NCI-H460 (cell line): ENCODE measurements around the gene GALNT18. TPM values are rescaled to one million over a fixed set of nuclear protein-coding genes. Genes with fewer than 3 reads are reported as not detected.

Source experiments
- DNase-seq: peaks from one replicate; pipeline ENCODE4 v3.0.0-alpha.2; 2016; ENCODE audit warnings: low read depth; ENCODE audit errors: extremely low read depth
- total RNA-seq: library from RNA; depleted of rRNA; stranded (reverse); fragments of >200 nt; shearing (Covaris generic); gene quantifications from 2 replicates; pipeline ENCODE4 v1.2.3, GENCODE V29; 2014

GALNT18 gene
- total RNA-seq, 1 experiment from 2014 or later: 4.6 TPM

DNA sequence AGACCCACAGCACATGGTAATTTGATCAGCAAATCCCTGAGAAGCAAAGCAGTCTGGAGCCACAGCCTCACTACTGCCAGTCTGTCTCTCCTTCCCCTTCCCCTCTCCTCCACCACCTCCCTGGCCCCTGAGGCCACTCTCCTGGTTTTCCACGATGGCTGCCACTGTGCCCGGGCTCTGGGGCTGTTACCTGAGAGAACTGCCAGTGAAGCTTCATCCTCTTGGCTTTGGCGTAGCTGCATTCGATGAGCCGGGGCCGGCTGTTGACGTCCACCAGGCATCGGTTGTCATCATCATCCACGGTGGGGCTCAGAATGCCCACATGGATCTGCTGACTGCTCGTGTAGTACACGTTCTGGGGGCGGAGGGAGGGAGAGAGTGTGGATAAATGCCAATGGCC lies 329.0 kb downstream of the GALNT18 start:
- DNase-seq: no peak

DNA sequence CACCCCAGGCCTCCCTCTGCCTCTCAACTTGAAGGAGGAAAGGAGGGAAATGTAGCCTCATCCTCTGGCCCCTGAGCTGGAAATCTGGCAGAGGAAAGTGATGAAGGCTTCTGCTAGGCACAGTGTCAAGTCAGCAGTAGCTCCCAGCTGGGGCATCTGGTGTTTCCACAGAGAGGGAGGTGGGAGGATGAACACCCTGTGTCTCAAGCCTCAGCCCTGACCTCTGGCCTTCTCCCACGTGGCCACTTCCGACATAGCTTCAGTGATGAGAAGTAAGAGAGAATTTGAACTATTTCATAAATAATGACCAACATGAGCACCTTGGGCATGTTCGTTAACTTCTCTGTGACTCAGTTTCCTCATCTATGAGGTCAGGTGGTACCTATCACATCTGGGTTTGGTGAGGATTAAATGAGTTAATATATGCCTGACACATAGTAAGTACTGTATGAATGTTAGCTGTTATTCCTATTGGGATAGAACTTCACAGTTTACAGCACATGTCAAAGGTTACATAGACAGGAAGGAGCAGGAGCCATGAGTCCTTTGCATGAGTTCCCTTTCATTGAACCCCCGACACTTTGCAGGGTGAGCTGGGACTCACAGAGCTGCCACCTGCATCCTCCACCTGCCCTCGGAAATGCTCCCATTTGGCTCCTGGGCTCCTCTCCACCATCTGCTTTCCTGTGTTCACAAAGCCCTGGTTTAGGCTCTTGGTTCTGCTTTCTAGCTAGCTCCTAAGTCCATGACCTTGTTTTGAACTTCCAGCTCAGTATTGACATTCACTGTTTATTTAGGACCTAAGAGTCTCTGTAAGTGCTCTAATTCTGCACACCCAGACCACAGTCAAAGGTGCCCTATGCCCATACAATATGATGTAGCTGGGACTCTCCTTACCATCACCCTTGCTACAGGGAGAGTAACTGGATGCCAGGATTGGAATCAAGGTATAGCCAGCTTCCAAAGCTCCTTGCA lies 330.5 kb downstream of the GALNT18 start:
- no peak for DNase-seq

DNA sequence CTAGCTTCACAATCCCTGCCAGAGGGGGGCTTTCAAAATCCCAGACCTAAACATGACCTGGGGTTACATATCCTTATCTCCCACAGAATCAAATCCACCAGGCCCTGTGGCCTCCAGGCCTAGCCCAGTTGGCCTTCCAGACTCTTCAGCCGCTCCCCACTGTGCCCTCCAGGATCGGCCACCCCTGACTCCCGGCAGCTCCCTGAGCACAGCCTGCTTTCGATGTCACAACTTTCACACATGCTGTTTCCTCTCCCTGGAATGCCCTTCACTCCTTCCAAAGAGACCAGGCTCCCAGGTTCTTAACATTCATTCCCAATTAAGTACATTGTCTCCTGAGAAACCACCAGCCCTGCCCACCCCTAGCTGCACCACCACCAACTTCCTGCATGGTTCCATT lies 331.5 kb downstream of the GALNT18 start:
- no peak for DNase-seq

DNA sequence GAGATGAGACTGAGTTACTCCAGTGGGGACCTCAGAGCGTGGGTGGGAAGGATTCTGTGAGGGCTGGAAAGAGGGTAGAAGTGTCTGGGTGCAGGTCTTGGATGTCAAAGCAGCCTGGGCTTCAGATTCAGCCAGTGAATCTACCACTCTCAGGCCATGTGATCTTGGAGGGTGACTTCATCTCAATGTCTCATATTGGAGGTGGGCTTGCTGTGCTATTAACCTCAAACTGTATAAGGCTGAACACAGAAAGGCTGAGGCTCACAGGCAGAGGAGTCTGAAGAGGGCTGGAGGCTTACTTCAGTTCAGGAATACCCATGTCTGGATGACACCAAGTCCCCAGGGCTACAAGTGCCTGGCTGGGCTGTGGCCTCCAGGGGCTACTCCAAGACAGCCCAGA lies 332.1 kb downstream of the GALNT18 start:
- DNase-seq: no peak

DNA sequence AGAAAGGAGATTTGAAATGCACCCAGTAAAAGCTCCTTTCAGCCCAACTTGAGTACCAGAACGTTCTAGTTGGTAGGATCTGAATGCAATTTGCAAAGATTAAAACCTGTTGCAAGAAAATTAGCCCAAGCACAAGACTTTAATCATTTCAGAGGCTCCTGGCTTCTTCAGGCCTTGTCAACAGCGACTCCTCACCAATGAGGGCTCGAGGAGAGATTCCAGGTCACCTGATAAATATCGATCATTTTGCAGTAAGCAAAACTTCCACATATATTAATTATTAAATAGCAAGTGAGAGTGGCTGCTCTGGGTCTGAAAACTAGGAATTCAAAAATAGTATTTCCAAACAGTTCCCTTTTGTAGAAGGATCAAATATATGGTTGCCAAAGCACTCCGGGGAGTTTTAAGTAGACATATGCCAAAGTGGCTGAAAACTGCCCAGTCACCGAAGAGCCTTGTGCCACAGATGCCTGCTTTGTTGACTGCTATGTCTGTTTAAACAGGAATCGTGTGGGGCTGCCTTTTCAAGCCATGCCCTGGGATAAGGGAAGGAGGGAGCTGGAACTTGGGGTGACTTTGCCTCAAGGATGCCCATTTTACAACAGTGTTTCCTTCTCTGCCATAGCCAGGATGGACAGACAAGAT lies 332.7 kb downstream of the GALNT18 start:
- DNase-seq: no peak

DNA sequence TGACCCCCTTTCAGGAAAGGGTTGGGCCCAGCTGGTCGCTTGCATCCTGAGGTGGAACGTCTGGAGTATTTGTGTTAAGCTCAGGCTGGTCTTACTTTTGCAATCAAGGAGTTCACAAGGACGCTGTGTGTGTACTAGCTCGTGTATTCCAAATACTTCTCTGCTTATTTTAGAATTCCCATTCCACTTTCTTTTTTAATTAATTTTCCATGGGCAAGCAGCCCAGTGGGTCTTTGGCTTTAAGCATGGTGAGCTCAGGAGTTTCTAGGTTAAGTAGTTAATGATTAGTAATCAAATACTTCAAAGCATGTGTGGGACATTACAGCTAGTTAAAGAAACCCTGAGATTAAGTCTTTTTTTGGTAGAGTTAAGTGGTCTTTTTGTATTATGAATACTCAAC lies 337.3 kb downstream of the GALNT18 start:
- DNase-seq: no peak

DNA sequence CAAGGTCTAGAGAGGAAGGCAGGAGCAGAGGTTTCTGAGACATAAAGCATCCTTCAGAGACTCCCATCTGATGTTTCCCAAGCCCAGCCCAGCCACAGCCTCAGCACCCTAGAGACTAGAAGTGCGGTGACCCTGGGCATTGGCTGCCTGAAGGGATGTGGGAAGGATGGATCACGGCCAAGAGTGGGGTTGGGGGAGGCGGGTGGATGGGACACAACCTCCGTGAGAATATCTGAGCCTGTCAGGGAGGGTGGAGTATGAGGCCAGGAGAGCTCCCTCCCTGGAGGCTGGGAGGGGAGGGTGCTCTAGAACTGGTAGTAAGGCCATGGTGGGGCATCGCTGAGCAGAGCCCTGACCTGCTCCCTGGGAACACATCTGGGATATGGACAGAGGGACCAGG lies 340.2 kb downstream of the GALNT18 start:
- DNase-seq: no peak

DNA sequence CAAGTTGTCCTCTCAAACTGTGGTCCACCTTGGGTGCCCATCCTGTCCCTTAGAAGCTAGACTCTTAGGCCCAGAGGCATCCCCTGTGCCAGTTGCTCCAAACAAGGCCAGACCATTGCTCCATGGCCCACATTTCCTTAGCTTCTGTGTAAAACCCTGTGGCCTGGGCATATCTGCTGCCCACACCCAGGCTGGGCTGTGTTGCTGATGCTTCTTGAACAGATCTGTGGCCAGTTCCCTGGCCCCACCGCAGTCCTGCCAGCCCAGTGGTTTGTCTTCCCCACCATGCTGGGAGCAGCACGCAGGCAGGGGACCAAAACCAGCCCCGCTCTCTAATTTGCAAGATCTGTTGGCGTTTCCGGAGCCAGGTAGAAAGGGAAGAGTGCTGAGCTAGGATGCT lies 341.0 kb downstream of the GALNT18 start:
- DNase-seq: no peak

DNA sequence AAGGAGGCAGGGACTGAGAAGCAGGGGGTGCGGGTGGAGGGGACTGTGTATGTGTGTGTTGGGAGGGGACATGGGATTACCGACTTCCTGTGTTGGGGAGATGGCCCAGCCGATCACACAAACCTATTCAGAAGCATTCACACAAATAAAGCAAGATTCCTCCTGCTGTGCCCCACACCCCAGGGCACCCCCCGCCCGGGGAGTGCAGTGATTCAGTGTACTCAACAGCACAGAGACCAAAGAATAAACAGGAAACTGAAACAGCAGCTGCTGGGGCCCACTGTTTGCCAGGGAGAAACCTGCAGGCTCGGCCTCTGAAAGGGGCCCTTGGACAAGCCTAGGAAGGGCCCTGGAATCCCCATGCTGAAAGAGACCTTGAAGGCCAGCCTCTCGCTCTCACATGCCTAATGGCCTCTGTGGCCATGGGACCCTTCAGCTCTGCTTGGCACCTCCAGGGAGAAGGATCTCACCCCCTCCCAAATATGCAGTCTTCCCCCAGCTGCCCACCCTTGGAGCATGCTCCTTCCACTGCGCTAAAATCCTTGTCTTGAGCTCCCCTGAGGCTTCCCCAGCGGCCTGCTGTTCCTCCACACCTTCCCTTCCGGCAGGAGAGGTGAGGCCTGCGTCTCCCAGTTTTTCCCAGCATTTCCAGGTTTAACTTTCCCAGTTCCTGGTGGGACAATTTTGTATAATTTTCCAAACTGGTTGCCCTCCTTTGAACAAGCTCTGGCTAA lies 341.7 kb downstream of the GALNT18 start:
- no peak for DNase-seq

DNA sequence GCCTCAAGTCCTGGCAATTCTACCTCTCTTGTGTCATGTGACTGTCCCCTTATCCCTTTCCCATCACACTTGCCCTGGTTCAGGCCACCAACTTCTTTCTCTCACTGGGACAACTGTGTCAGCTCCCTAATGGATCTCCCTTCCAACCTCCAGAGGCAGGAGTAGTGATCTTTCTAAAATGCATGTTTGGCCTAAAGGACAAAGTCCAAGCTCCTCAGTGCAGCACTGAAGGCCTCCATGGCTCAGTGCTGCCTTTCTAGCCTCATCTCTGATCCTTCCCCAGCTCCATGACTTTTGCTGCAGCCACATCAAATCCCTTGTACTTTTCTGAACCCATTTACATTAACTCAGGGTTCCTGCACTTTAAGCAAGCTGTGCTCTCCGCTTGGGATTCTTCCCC lies 349.6 kb downstream of the GALNT18 start:
- DNase-seq: no peak

DNA sequence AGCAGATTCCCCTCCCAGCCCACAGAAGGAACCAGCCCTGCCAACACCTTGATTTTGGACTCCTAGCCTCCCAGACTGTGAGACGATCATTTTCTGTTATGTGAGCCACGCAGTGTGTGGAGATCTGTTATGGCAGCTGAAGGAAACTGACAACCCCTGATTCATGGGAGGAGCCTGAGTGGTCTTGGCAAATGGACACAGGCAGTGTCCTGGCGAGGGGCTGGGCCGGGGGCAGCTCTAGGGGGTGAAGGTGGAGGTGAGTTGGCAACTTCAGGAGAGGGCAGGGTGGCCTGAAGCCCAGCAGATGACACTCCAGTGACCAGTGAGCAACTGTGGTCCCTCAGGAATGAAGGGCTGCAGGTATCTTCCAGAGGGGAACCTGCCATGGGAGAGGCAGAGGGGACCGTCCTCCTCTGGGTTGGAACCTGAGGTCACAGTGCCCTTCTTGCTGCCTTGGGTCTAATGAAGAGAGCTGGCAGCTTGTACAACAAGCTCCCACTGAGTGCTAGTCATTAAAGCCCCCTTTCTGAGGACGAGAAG lies 351.5 kb downstream of the GALNT18 start:
- no peak for DNase-seq

DNA sequence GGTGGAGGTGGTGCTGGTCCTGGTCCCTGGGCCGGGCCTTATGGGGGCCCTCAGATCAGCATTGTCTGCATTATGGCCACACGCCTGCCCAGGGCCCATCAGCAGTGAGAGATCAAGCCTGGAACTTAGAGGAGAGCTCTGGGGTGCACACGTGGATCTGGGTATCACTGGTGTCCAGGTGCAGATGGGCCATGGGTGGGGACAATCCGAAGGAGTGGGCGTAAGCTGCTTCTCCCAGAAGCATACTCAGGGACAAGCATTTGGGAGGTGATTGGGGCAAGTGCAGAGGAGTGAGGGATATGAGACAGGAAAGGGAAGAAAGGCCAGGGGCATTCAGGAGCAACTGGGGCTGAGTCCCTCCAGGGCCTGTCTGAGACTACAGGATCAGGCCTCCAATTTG lies 353.1 kb downstream of the GALNT18 start:
- no peak for DNase-seq

DNA sequence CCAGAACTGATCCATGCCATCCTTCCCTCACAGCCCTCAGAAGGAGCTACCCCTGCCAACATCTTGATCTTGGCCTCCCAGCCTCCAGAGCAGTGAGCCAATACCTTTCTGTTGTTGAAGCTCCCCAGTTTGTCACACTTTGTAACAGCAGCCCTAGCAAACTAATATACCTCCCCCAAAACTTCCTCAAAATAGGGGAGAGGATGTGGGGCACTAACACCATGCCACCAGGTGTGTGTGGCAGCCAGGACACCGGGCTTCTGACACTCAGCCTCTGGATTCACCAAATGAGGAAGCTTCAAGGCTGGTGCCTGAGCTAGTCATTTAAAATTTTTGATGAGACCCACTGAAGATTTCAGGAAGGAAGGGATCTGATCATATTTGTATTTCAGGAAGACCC lies 353.7 kb downstream of the GALNT18 start:
- DNase-seq: no peak

DNA sequence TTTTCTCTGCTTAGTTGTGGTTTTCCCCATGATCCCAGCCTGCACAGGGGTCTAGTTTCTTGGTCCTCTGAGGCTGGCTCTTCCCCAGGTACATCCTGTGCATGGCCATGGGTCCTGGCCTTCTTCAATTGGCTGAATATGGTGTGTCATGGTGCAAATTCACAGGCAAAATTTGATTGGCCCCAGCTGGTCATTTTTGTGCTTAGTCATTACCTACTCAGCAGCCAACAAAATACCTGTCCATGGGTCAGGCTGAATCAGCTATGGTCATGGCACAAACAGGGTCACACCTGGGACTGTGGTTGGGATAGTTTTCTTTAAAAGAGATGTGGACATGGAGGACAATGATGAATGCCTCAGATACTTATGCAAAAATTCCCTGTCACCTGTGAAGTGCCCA lies 354.5 kb downstream of the GALNT18 start:
- no peak for DNase-seq

DNA sequence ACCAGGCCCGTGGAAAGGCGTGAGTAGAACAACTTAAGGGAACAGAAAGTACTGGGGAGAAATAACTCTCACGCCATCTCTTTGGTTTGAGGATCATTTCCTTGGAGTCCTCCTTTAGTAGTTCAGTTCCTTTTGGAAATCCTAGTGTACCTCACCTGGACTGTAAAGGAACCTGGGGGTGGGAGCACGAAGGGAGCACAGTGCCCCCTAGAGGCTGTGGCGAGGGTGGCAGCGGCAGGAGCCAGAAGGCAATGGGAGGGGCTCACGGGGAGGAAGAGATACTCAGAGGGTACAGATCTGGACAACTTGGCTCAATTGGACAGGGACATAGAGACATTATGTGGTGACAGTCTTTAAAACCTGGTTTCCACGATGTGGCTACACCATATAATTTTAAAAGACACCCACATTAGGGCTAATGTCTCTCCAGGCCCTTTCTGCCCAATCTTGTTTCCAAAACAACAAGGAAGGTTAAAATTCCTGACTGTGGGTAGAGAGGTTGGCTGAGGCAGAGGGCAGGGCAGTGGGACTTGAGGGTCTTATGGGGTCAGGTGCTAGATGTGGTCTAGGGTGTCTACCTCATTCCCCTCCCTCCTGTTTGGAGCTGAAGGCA lies 355.7 kb downstream of the GALNT18 start:
- DNase-seq: peak; percentile 15

DNA sequence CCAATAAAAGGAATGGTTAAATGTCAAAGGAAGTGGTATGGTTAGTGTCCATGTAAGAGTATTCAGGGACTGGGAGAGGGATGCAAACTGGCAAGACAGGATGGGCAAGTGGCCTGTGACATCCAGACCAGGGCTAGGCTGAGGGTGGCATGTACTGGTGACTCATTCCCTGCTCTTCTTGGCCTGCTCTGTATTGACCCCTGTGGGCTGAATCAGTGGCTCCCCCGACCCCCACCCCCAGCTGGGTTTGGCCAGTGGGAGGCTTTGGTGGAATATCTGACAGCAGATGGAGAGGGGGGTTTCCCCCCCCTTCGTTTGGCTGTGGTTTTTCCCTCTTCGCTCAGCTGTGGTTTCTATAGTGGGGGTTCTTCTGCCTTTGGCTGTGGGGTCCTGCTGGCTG lies 356.5 kb downstream of the GALNT18 start:
- no peak for DNase-seq

DNA sequence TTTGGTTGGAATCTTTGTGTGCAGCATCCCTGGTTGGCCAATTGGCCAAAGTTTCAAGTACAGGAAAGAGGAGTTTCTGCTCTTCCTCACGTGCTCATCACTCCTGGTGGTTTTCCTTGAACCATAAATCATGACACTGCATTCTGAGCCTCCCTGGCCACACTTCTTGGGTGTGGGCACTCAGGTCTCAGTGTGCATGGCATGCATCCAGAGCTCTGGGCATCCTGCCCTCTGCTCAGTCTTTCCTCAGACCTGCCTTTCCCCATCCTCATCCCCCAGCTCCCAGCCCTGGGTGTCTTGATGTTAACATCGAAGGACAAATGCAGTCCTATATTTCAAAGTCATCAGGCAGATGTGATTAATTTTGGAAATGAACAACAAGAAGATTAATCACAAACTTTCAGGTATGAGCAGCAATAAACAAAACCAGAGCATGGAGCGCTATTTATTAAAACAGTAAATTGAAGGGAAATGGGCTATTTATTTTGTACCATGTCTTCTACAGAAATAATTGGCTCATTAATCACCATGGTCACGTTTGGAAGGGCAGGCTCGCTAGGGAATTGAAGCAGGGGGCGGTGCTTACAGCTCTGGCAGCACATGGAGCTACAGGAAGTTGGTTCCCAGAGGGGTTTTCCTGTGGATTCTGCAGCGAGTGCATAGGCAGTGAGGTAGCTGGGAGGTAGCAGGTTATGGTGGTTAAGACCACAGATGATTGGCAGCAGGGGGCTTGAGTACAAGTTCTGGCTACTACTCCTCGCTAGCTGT lies 358.4 kb downstream of the GALNT18 start:
- DNase-seq: no peak

DNA sequence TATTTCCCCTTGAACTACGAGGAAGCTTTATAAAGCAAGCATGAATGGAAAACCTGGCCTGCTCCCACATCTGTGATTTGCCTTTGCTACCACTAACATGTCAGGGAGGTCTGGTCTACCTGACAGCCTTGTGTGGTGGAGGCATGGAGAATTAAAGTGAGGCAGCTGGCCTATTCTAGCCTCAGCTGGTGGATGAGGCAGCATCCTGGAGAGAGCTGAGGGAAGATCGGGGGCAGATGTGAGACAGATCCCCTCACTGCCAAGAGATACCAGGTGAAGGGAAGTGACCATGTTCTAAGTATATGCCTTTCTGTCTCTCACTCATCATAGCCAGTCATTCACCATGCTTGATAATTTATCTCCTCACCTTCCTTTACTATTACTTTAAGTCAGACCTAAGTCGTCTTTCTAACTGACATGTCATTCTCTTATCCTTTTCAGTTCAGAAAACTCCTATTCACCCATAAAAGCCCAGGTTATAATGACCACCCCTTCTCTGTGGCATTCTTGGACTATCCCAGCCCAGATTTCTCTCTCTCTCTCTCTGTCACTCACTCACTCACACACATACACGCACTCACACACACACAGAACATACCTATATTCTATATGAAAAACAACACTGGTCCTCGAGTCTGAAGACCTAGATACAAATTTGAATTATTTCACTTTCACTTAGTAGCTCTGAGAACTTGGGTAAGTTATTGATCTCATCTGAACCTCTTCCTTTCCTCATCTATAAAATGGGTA lies 359.5 kb downstream of the GALNT18 start:
- no peak for DNase-seq

DNA sequence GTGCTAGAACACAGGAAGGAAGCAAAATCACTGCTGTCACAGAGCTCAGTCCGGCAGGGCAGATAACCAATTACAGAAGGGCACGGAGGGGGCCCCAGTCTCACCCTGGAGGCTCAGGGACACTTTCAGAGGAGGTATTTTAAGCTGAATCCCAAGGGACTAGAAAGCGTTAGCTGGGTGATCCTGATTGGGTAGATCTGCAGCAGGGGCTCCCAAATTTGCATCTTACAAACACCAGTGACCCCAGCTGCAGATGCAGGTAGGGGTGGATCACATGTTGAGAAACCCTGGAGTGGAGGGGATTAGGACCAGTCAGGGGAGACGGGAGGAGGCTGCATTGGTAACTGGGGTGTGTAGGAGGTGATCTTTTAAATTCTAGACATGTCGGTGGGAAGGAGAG lies 360.2 kb downstream of the GALNT18 start:
- no peak for DNase-seq
